OCI-LY3 (cell line): ENCODE measurements around the gene ZNF280C.

Experiments
- H2AFZ ChIP-seq: fragments of 200-600, 300-600 bp; shearing (Covaris generic); 2 replicates; pipeline ENCODE4 v1.6.0; 2014; ENCODE audit warnings: antibody characterized with exemption, low read depth, low read length
- H3K27ac ChIP-seq: fragments of 200-600, 300-600 bp; sonication (generic); 2 replicates; pipeline ENCODE4 v1.5.1; 2014; ENCODE audit warnings: mild to moderate bottlenecking, low read length, moderate library complexity, mixed read lengths
- H3K27me3 ChIP-seq: fragments of 200-600, 300-600 bp; sonication (generic); 2 replicates; pipeline ENCODE4 v1.6.1; 2014; ENCODE audit warnings: low read depth, low read length, mixed read lengths
- H3K36me3 ChIP-seq: fragments of 200-600, 300-600 bp; sonication (generic); replicated peaks from 2 replicates; pipeline ENCODE3; 2014; ENCODE audit warnings: low read depth, low read length, mixed read lengths
- H3K4me1 ChIP-seq: fragments of 300-600, 200-600 bp; sonication (generic); 2 replicates; pipeline ENCODE4 v1.6.1; 2014; ENCODE audit warnings: low read length, mixed read lengths
- H3K4me2 ChIP-seq: fragments of 200-600, 300-600 bp; sonication (generic); 2 replicates; pipeline ENCODE4 v1.6.1; 2014; ENCODE audit warnings: low read length, mixed read lengths
- H3K4me3 ChIP-seq: fragments of 300-600, 200-600 bp; sonication (generic); 2 replicates; pipeline ENCODE4 v1.5.1; 2014; ENCODE audit warnings: antibody characterized with exemption, mild to moderate bottlenecking, low read length, moderate library complexity
- H3K79me2 ChIP-seq: fragments of 300-600, 200-600 bp; shearing (Covaris generic); 2 replicates; pipeline ENCODE4 v1.6.1; 2014; ENCODE audit warnings: mild to moderate bottlenecking, low read length, mixed read lengths
- H3K9ac ChIP-seq: fragments of 300-600, 200-600 bp; shearing (Covaris generic); 2 replicates; pipeline ENCODE4 v1.6.0; 2014; ENCODE audit warnings: mild to moderate bottlenecking, low read length, moderate library complexity
- H3K9me3 ChIP-seq: fragments of 200-600, 300-600 bp; shearing (Covaris generic); 2 replicates; pipeline ENCODE4 v1.6.1; 2014; ENCODE audit warnings: low read length, mixed read lengths; ENCODE audit not compliant: insufficient read depth
- H4K20me1 ChIP-seq: fragments of 200-600, 300-600 bp; sonication (generic); 2 replicates; pipeline ENCODE4 v1.6.1; 2016; ENCODE audit warnings: low read length, mixed read lengths; ENCODE audit not compliant: insufficient read depth
- EZH2phosphoT487 ChIP-seq: fragments of 200-600 bp; shearing (Covaris generic); IDR thresholded peaks from 2 replicates; pipeline ENCODE4 v1.6.1; 2018; ENCODE audit warnings: antibody characterized with exemption, mixed run types, low read depth
- TF ChIP-seq, protein P1 (sequence below): fragments of 200-600, 300-600 bp; sonication (generic); IDR thresholded peaks from 2 replicates; pipeline ENCODE4 v1.5.1; 2014; ENCODE audit warnings: antibody characterized with exemption, low read length, low read depth

Gene ZNF280C

GRCh38 chrX:130301405-130301804 lies 32.7 kb upstream of the ZNF280C start:
- TF ChIP-seq EZH2phosphoT487, result no peak
- TF ChIP-seq, protein P1, sequence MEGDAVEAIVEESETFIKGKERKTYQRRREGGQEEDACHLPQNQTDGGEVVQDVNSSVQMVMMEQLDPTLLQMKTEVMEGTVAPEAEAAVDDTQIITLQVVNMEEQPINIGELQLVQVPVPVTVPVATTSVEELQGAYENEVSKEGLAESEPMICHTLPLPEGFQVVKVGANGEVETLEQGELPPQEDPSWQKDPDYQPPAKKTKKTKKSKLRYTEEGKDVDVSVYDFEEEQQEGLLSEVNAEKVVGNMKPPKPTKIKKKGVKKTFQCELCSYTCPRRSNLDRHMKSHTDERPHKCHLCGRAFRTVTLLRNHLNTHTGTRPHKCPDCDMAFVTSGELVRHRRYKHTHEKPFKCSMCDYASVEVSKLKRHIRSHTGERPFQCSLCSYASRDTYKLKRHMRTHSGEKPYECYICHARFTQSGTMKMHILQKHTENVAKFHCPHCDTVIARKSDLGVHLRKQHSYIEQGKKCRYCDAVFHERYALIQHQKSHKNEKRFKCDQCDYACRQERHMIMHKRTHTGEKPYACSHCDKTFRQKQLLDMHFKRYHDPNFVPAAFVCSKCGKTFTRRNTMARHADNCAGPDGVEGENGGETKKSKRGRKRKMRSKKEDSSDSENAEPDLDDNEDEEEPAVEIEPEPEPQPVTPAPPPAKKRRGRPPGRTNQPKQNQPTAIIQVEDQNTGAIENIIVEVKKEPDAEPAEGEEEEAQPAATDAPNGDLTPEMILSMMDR, result no peak
- no peak overlapping the region for H3K27ac ChIP-seq
- no peak overlapping the region for H3K4me3 ChIP-seq
- no peaks in the 10 kb centered on the region for H3K4me1 ChIP-seq
- H4K20me1 ChIP-seq, result no peaks in the 10 kb centered on the region
- H2AFZ ChIP-seq, result no peak overlapping the region
- H3K9ac ChIP-seq, result no peak overlapping the region
- H3K27me3 ChIP-seq, result no peaks in the 10 kb centered on the region
- no peaks in the 10 kb centered on the region for H3K9me3 ChIP-seq
- no peak overlapping the region for H3K4me2 ChIP-seq
- no peaks in the 10 kb centered on the region for H3K36me3 ChIP-seq
- H3K79me2 ChIP-seq, result no peaks in the 10 kb centered on the region

DNA sequence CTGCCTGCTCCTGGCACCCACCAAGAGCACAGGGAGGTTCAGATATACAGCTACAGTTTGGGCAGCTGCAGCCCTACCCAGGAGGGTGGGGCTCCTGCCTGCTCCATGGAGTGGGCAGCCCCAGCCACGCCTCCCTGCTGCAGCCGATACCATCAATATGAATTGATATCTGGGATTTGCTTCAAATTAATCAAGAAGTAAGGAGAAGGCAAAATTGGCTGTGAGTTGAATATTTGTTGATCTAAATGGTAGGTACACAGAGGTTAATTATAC lies 31.2 kb upstream of the ZNF280C start:
- TF ChIP-seq, protein P1, result no peak
- Histone ChIP-seq H3K4me1 (no peaks in the 10 kb centered on the region), H3K4me2 (no peak overlapping the region), H2AFZ (no peak overlapping the region), H3K27me3 (no peaks in the 10 kb centered on the region), H3K9me3 (no peaks in the 10 kb centered on the region), H3K9ac (no peak overlapping the region), H3K4me3 (no peak overlapping the region), H3K27ac (no peak overlapping the region), H4K20me1 (no peaks in the 10 kb centered on the region), H3K36me3 (no peaks in the 10 kb centered on the region), H3K79me2 (no peaks in the 10 kb centered on the region)

- TF ChIP-seq, protein P1, result no peak
- TF ChIP-seq EZH2phosphoT487, result no peak
- Histone ChIP-seq H3K4me1 (no peaks in the 10 kb centered on the region), H3K9ac (no peak overlapping the region), H3K79me2 (no peaks in the 10 kb centered on the region), H3K27ac (no peak overlapping the region), H3K4me3 (no peak overlapping the region), H3K36me3 (no peaks in the 10 kb centered on the region), H3K4me2 (no peak overlapping the region), H3K9me3 (no peaks in the 10 kb centered on the region), H3K27me3 (no peaks in the 10 kb centered on the region), H4K20me1 (no peaks in the 10 kb centered on the region), H2AFZ (no peak overlapping the region)
Observed at GRCh38 chrX:130299279-130300009, 30.7 kb upstream of the ZNF280C start.

GRCh38 chrX:130296743-130297142 lies 28.0 kb upstream of the ZNF280C start:
- H3K9me3 ChIP-seq, result no peaks in the 10 kb centered on the region
- no peak overlapping the region for H3K4me2 ChIP-seq
- no peaks in the 10 kb centered on the region for H3K27me3 ChIP-seq
- no peak overlapping the region for H3K9ac ChIP-seq
- no peaks in the 10 kb centered on the region for H3K36me3 ChIP-seq
- no peaks in the 10 kb centered on the region for H4K20me1 ChIP-seq
- H2AFZ ChIP-seq, result no peak overlapping the region
- H3K27ac ChIP-seq, result no peak overlapping the region
- H3K4me1 ChIP-seq, result no peaks in the 10 kb centered on the region
- H3K79me2 ChIP-seq, result no peaks in the 10 kb centered on the region
- TF ChIP-seq, protein P1, result no peak
- TF ChIP-seq EZH2phosphoT487, result no peak
- H3K4me3 ChIP-seq, result no peak overlapping the region
